Ectodermal cell (in vitro differentiated cells): ENCODE data around the gene ELP2. TPM values are rescaled to one million over a fixed set of nuclear protein-coding genes. Genes with fewer than 3 reads are reported as not detected.
A peak's percentile ranks its signal among the peaks of the same experiment; 100 is the strongest.
"Not testable (repeated sequence)": the region's sequence is repeated elsewhere in the genome, so short reads cannot be mapped to it uniquely, and the experiment has no call there.

Experiments
- H3K27ac ChIP-seq: 2 replicates; pipeline ENCODE4 v1.7.0; 2013; ENCODE audit warnings: mild to moderate bottlenecking, low read depth, low read length; ENCODE audit not compliant: insufficient read depth, poor library complexity, severe bottlenecking
- H3K27me3 ChIP-seq: 2 replicates; pipeline ENCODE4 v1.7.0; 2013; ENCODE audit warnings: mild to moderate bottlenecking, low read length; ENCODE audit not compliant: insufficient read depth, control insufficient read depth, poor library complexity, severe bottlenecking
- H3K36me3 ChIP-seq: one replicate; pipeline ENCODE4 v1.7.0; 2013; ENCODE audit warnings: low read length; ENCODE audit not compliant: control insufficient read depth, insufficient read depth
- H3K4me1 ChIP-seq: one replicate; pipeline ENCODE4 v1.7.0; 2013; ENCODE audit warnings: low read length; ENCODE audit not compliant: control insufficient read depth, insufficient read depth
- H3K4me3 ChIP-seq: 2 replicates; pipeline ENCODE4 v1.7.0; 2013; ENCODE audit warnings: low read depth, low read length, control low read depth; ENCODE audit not compliant: insufficient read depth
- H3K9me3 ChIP-seq: 2 replicates; pipeline ENCODE4 v1.7.0; 2013; ENCODE audit warnings: mild to moderate bottlenecking, low read length, moderate library complexity; ENCODE audit not compliant: control insufficient read depth
- WGBS, 2 experiments: methylation state at CpG; one replicate each; pipeline ENCODE4 v1.1.7; 2013; ENCODE audit warnings: missing lambda C conversion rate in 2 of 2; 5-methylcytosine and 5-hydroxymethylcytosine counted together
- polyA plus RNA-seq, 4 experiments: library from polyadenylated mRNA; stranded (reverse); fragments of 50-300 nt; gene quantifications; one replicate each; pipeline ENCODE4 v1.2.3, GENCODE V29; 2013

The ELP2 gene
- polyA plus RNA-seq (2013, experiment 1 of 4) = 107 TPM
- 96.4 TPM for polyA plus RNA-seq (2013, experiment 2 of 4)
- polyA plus RNA-seq (2013, experiment 3 of 4) = 82.7 TPM
- 79.6 TPM for polyA plus RNA-seq (2013, experiment 4 of 4)

GRCh38 chr18:36129300-36130038, at the start of gene ELP2, which contains the start of gene SLC39A6:
Gene ELP2 (plus strand): TSS chr18:36129899. CDS start chr18:36129934, 35 bp downstream.
Gene SLC39A6 (minus strand): TSS chr18:36129340. CDS start chr18:36127007, 2,333 bp downstream.
- no peaks in the 10 kb centered on the region for H3K9me3 ChIP-seq
- H3K4me3 ChIP-seq = peak within 1 kb of the TSS; percentile 72
- H3K4me1 ChIP-seq = peaks cover 6% of the 10 kb centered on the region
- 0 to 1% methylated on average over 69 of the region's 69 CpGs for WGBS, 2 experiments
- peak within 1 kb of the TSS; percentile 98 for H3K27ac ChIP-seq
- H3K27me3 ChIP-seq = no peaks in the 10 kb centered on the region
- H3K36me3 ChIP-seq = peaks cover 10% of the 10 kb centered on the region

- WGBS, 2 experiments = 88 to 93% methylated on average over 2 of the region's 2 CpGs
- H3K27me3 ChIP-seq, H3K27ac ChIP-seq, H3K36me3 ChIP-seq, H3K4me3 ChIP-seq, H3K9me3 ChIP-seq, H3K4me1 ChIP-seq: not testable (repeated sequence)
Observed at GRCh38 chr18:36081118-36081517, 48.6 kb upstream of the ELP2 start.

- no peaks in the 10 kb centered on the region for H3K27me3 ChIP-seq
- H3K9me3 ChIP-seq = no peaks in the 10 kb centered on the region
- H3K27ac ChIP-seq = no peak overlapping the region
- no peaks in the 10 kb centered on the region for H3K36me3 ChIP-seq
- H3K4me1 ChIP-seq = no peaks in the 10 kb centered on the region
- 97 to 100% methylated on average over 2 of the region's 2 CpGs for WGBS, 2 experiments
- H3K4me3 ChIP-seq = no peak overlapping the region
Observed at GRCh38 chr18:36083729-36084128, 46.0 kb upstream of the ELP2 start.

- Histone ChIP-seq H3K27ac (no peak overlapping the region), H3K36me3 (no peaks in the 10 kb centered on the region), H3K9me3 (no peaks in the 10 kb centered on the region), H3K4me3 (no peak overlapping the region), H3K4me1 (no peaks in the 10 kb centered on the region), H3K27me3 (no peaks in the 10 kb centered on the region)
- WGBS, 2 experiments = 80 to 85% methylated on average over 4 of the region's 4 CpGs
Observed at GRCh38 chr18:36085195-36085594, 44.5 kb upstream of the ELP2 start.

- no peak overlapping the region for H3K4me3 ChIP-seq
- 85 to 89% methylated on average over 8 of the region's 8 CpGs for WGBS, 2 experiments
- no peaks in the 10 kb centered on the region for H3K27me3 ChIP-seq
- no peaks in the 10 kb centered on the region for H3K9me3 ChIP-seq
- no peaks in the 10 kb centered on the region for H3K36me3 ChIP-seq
- H3K27ac ChIP-seq = no peak overlapping the region
- H3K4me1 ChIP-seq = no peaks in the 10 kb centered on the region
Observed at GRCh38 chr18:36086186-36086585, 43.5 kb upstream of the ELP2 start.

GRCh38 chr18:36088256-36088655, 41.4 kb upstream of the ELP2 start:
- H3K27ac ChIP-seq = no peak overlapping the region
- H3K4me1 ChIP-seq = no peaks in the 10 kb centered on the region
- H3K27me3 ChIP-seq = no peaks in the 10 kb centered on the region
- WGBS, 2 experiments = 90 to 92% methylated on average over 1 of the region's 2 CpGs
- no peaks in the 10 kb centered on the region for H3K9me3 ChIP-seq
- H3K36me3 ChIP-seq = no peaks in the 10 kb centered on the region
- no peak overlapping the region for H3K4me3 ChIP-seq

GRCh38 chr18:36089001-36089400, 40.7 kb upstream of the ELP2 start:
- H3K27ac ChIP-seq = no peak overlapping the region
- no peak overlapping the region for H3K4me3 ChIP-seq
- no peaks in the 10 kb centered on the region for H3K36me3 ChIP-seq
- H3K27me3 ChIP-seq = no peaks in the 10 kb centered on the region
- 90 to 94% methylated on average over 6 of the region's 6 CpGs for WGBS, 2 experiments
- H3K4me1 ChIP-seq = no peaks in the 10 kb centered on the region
- H3K9me3 ChIP-seq = no peaks in the 10 kb centered on the region

- H3K4me3 ChIP-seq, H3K4me1 ChIP-seq, H3K27ac ChIP-seq, H3K27me3 ChIP-seq, H3K9me3 ChIP-seq, H3K36me3 ChIP-seq: not testable (repeated sequence)
- WGBS, 2 experiments = 88 to 89% methylated on average over 5 of the region's 5 CpGs
Observed at GRCh38 chr18:36092116-36092515, 37.6 kb upstream of the ELP2 start.

- H3K9me3 ChIP-seq = no peaks in the 10 kb centered on the region
- 88 to 95% methylated on average over 3 of the region's 3 CpGs for WGBS, 2 experiments
- no peaks in the 10 kb centered on the region for H3K4me1 ChIP-seq
- no peak overlapping the region for H3K4me3 ChIP-seq
- H3K27ac ChIP-seq = no peak overlapping the region
- H3K36me3 ChIP-seq = no peaks in the 10 kb centered on the region
- no peaks in the 10 kb centered on the region for H3K27me3 ChIP-seq
Observed at GRCh38 chr18:36094431-36094830, 35.3 kb upstream of the ELP2 start.

GRCh38 chr18:36095936-36096519, 33.7 kb upstream of the ELP2 start:
- H3K36me3 ChIP-seq = no peaks in the 10 kb centered on the region
- no peak overlapping the region for H3K27ac ChIP-seq
- no CpG with 5 or more reads among the region's 1 CpG for WGBS, 2 experiments
- no peaks in the 10 kb centered on the region for H3K9me3 ChIP-seq
- H3K4me1 ChIP-seq = no peaks in the 10 kb centered on the region
- H3K27me3 ChIP-seq = no peaks in the 10 kb centered on the region
- H3K4me3 ChIP-seq = no peak overlapping the region
